Sigmoid colon (tissue), 7 donors: ENCODE data around the gene NDRG2. TPM values are rescaled to one million over a fixed set of nuclear protein-coding genes. Genes with fewer than 3 reads are reported as not detected.

Experiments used
- DNase-seq: peaks from one replicate; pipeline ENCODE4 v3.0.0-alpha.2; 2019
- H3K27ac ChIP-seq, 4 donors: fragments of 200-600 bp; sonication (generic); one replicate each; pipeline ENCODE4 v1.5.1; 2016 to 2019; ENCODE audit warnings: mild to moderate bottlenecking in 1 of 4
- H3K27me3 ChIP-seq, 3 donors: fragments of 200-600 bp; sonication (generic); one replicate each; pipeline ENCODE4 v1.5.1; 2019; ENCODE audit warnings: mild to moderate bottlenecking in 1 of 3
- H3K36me3 ChIP-seq, 4 donors: fragments of 200-600 bp; sonication (generic); one replicate each; pipeline ENCODE4 v1.5.1; 2016 to 2019
- H3K4me1 ChIP-seq, 4 donors: fragments of 200-600 bp; sonication (generic); one replicate each; pipeline ENCODE4 v1.5.1; 2017 to 2019
- H3K4me3 ChIP-seq, 4 donors: fragments of 200-600 bp; sonication (generic); one replicate each; pipeline ENCODE4 v1.5.1; 2017 to 2019; ENCODE audit warnings: mild to moderate bottlenecking in 2 of 4, moderate library complexity in 1 of 4
- H3K9me3 ChIP-seq, 4 donors: fragments of 200-600 bp in 3 of 4; sonication (generic) in 3 of 4; one replicate each; pipeline versions ENCODE4 v1.5.1 to v1.6.1; 2013 to 2019
- CTCF ChIP-seq, 4 experiments: fragments of 450-650 bp in 3 of 4; fragments of 200-600 bp in 1 of 4; IDR thresholded peaks; one replicate each; pipeline ENCODE4 v1.5.1; 2016 to 2019; ENCODE audit warnings: antibody characterized with exemption in 4 of 4, mild to moderate bottlenecking in 3 of 4, moderate library complexity in 2 of 4
- EP300 ChIP-seq, 4 donors: sonication (generic); formaldehyde crosslinking; IDR thresholded peaks; one replicate each; pipeline ENCODE4 v1.6.1; 2017; ENCODE audit warnings: antibody characterized with exemption in 4 of 4
- POLR2A ChIP-seq, 2 donors: fragments of 450-650 bp; IDR thresholded peaks; one replicate each; pipeline ENCODE4 v1.6.1; 2016; ENCODE audit warnings: antibody characterized with exemption in 2 of 2, mild to moderate bottlenecking in 2 of 2, moderate library complexity in 2 of 2
- POLR2AphosphoS5 ChIP-seq, 4 donors: sonication (generic); formaldehyde crosslinking; IDR thresholded peaks; one replicate each; pipeline ENCODE4 v1.6.1; 2017; ENCODE audit warnings: antibody characterized with exemption in 4 of 4
- WGBS, 2 donors: extraction: QIAGEN DNeasy Blood & Tissue Kit; methylation state at CpG; one replicate each; pipeline ENCODE4 v1.1.7; 2013; 5-methylcytosine and 5-hydroxymethylcytosine counted together
- intact Hi-C: fragments of 100-400 bp; cut with DNase I; formaldehyde crosslinking; loops from one replicate; pipeline ENCODE4 v1.15.1; 2023
- polyA plus RNA-seq, 3 donors: library from polyadenylated mRNA; stranded (reverse); fragments of 200-250 nt; gene quantifications; one replicate each; pipeline ENCODE4 v1.2.3, GENCODE V29; 2013
- total RNA-seq, 4 donors: library from RNA; depleted of rRNA; stranded (reverse); fragments of >200 nt; gene quantifications; one replicate each; pipeline ENCODE4 v1.1.0, GENCODE V29; 2016
- donor health status: healthy with polysubstance abuse.
- donor health status: Bipolar disorder and iron deficiency.
- donor health status: healthy.

NDRG2 gene
- total and polyA plus RNA-seq, 7 donors, result 114 to 276 (median 199) TPM

GRCh38 chr14:20982646-20983369 is 42.1 kb downstream of the NDRG2 start:
- H3K27me3 ChIP-seq, result no peaks in the 10 kb centered on the region
- WGBS, 2 donors, result 79 to 81% methylated on average over 2 of the region's 2 CpGs
- H3K9me3 ChIP-seq, result no peaks in the 10 kb centered on the region
- no peaks in the 10 kb centered on the region for H3K36me3 ChIP-seq
- no peak overlapping the region for H3K27ac ChIP-seq
- H3K4me1 ChIP-seq, result peaks cover 0 to 7% (median 0%) of the 10 kb centered on the region in 4 donors
- TF ChIP-seq CTCF (IDR thresholded peaks at IDR 0.05) (no peak), EP300 (IDR thresholded peaks at IDR 0.05) (no peak)
- no peak overlapping the region for H3K4me3 ChIP-seq
- intact Hi-C loops, result no loop called here
- DNase-seq, result no peak

GRCh38 chr14:20980906-20981305 is 44.0 kb downstream of the NDRG2 start:
- DNase-seq, result no peak
- Histone ChIP-seq H3K4me3 (no peak overlapping the region), H3K27ac (no peak overlapping the region), H3K36me3 (no peaks in the 10 kb centered on the region), H3K27me3 (no peaks in the 10 kb centered on the region), H3K9me3 (no peaks in the 10 kb centered on the region), H3K4me1 (no peaks in the 10 kb centered on the region)
- TF ChIP-seq EP300 (IDR thresholded peaks at IDR 0.05) (no peak), POLR2A (IDR thresholded peaks at IDR 0.05) (no peak), CTCF (IDR thresholded peaks at IDR 0.05) (no peak), POLR2AphosphoS5 (IDR thresholded peaks at IDR 0.05) (no peak)
- intact Hi-C loops, result no loop called here
- 70 to 71% methylated on average over 1 of the region's 1 CpG for WGBS, 2 donors

GRCh38 chr14:20978687-20979086 is 46.2 kb downstream of the NDRG2 start:
- 13 to 49% methylated on average over 1 of the region's 1 CpG for WGBS, 2 donors
- intact Hi-C loops, result no loop called here

DNA sequence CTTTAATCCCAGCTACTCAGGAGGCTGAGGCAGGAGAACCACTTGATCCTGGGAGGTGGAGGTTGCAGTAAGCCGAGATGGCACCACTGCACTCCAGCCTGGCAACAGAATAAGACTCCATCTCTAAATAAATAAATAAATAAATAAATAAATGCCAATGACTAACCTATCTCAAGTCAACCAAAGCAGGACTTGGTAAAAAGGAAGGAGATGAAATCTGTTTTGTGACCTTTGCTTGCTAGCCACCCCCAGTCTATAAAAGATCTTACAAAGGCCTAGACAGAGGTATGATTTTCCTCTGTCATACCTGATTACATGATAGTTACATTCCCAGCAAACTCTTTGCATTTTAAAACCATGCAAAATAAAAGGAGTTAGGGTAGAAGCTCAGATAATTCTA is 48.6 kb downstream of the NDRG2 start:
- Histone ChIP-seq H3K9me3 (no peaks in the 10 kb centered on the region), H3K27ac (no peak overlapping the region), H3K4me1 (peaks cover 0 to 6% (median 5%) of the 10 kb centered on the region in 4 donors), H3K36me3 (no peaks in the 10 kb centered on the region), H3K27me3 (no peaks in the 10 kb centered on the region), H3K4me3 (no peak overlapping the region)
- TF ChIP-seq EP300 (IDR thresholded peaks at IDR 0.05) (no peak), POLR2AphosphoS5 (IDR thresholded peaks at IDR 0.05) (no peak), CTCF (IDR thresholded peaks at IDR 0.05) (no peak), POLR2A (IDR thresholded peaks at IDR 0.05) (no peak)
- intact Hi-C loops, result no loop called here
- no peak for DNase-seq
- 93 to 95% methylated on average over 1 of the region's 1 CpG for WGBS, 2 donors

More at GRCh38 chr14:20978687-20979086, 46.2 kb downstream of the NDRG2 start:
- no peak for TF ChIP-seq POLR2AphosphoS5 (IDR thresholded peaks at IDR 0.05)
- TF ChIP-seq CTCF (IDR thresholded peaks at IDR 0.05), result no peak
- TF ChIP-seq POLR2A (IDR thresholded peaks at IDR 0.05), result no peak
- TF ChIP-seq EP300 (IDR thresholded peaks at IDR 0.05), result no peak
- Histone ChIP-seq H3K4me3 (no peak overlapping the region), H3K9me3 (no peaks in the 10 kb centered on the region), H3K36me3 (no peaks in the 10 kb centered on the region), H3K27ac (no peak overlapping the region), H3K4me1 (no peaks in the 10 kb centered on the region), H3K27me3 (no peaks in the 10 kb centered on the region)
- DNase-seq, result no peak

- no peak for DNase-seq
- Histone ChIP-seq H3K4me1 (peaks cover 0 to 11% (median 10%) of the 10 kb centered on the region in 4 donors), H3K27ac (no peak overlapping the region), H3K36me3 (no peaks in the 10 kb centered on the region), H3K9me3 (no peaks in the 10 kb centered on the region), H3K4me3 (no peak overlapping the region), H3K27me3 (no peaks in the 10 kb centered on the region)
- intact Hi-C loops, result loop anchor here (5.0 kb wide), 3 partner anchors 69 to 291 kb away; partner anchors contain the start of genes RNASE4 and RNASE7
- 94 to 97% methylated on average over 3 of the region's 3 CpGs for WGBS, 2 donors
- TF ChIP-seq POLR2A (IDR thresholded peaks at IDR 0.05), result no peak
- no peak for TF ChIP-seq POLR2AphosphoS5 (IDR thresholded peaks at IDR 0.05)
- no peak for TF ChIP-seq CTCF (IDR thresholded peaks at IDR 0.05)
- TF ChIP-seq EP300 (IDR thresholded peaks at IDR 0.05), result no peak
These were observed 51.4 kb downstream of the NDRG2 start for GRCh38 chr14:20973501-20973900.
